Stomach smooth muscle (tissue), 2 donors: ENCODE results near the gene ULBP2.
A peak's percentile ranks its signal among the peaks of the same experiment; 100 is the strongest.

ENCODE experiments used
- H3K27ac ChIP-seq: one replicate; pipeline ENCODE4 v1.7.0; 2013; ENCODE audit warnings: mild to moderate bottlenecking, low read length, inconsistent platforms
- H3K27me3 ChIP-seq, 2 donors: one replicate each; pipeline ENCODE4 v1.7.0; 2013; ENCODE audit warnings: low read length in 2 of 2; ENCODE audit not compliant: insufficient read depth in 2 of 2, control insufficient read depth in 1 of 2
- H3K36me3 ChIP-seq, 2 donors: one replicate each; pipeline ENCODE4 v1.7.0; 2013; ENCODE audit warnings: low read length in 2 of 2; ENCODE audit not compliant: control insufficient read depth in 2 of 2, insufficient read depth in 2 of 2
- H3K4me1 ChIP-seq: one replicate; pipeline ENCODE4 v1.7.0; 2013; ENCODE audit warnings: low read length; ENCODE audit not compliant: control insufficient read depth, insufficient read depth
- H3K4me3 ChIP-seq, 2 donors: one replicate each; pipeline ENCODE4 v1.7.0; 2013; ENCODE audit warnings: low read length in 2 of 2
- H3K9ac ChIP-seq, 2 donors: one replicate each; pipeline ENCODE4 v1.7.0; 2013; ENCODE audit warnings: low read length in 2 of 2, mild to moderate bottlenecking in 1 of 2
- H3K9me3 ChIP-seq, 2 donors: one replicate each; pipeline ENCODE4 v1.7.0; 2013; ENCODE audit warnings: low read length in 2 of 2; ENCODE audit not compliant: control insufficient read depth in 2 of 2
- donor health status: healthy.
- donor health status: Pancreatic carcinoma.

ULBP2 gene

GRCh38 chr6:149941583-149942460 is at the start of gene ULBP2:
Gene ULBP2 (plus strand): TSS chr6:149942014. CDS start chr6:149942073, 59 bp downstream.
- no peaks in the 10 kb centered on the region for H3K36me3 ChIP-seq
- no peaks in the 10 kb centered on the region for H3K9me3 ChIP-seq
- peaks cover 25% of the 10 kb centered on the region for H3K4me1 ChIP-seq
- peaks cover 49 to 57% of the 10 kb centered on the region in 2 donors for H3K27me3 ChIP-seq
- H3K4me3 ChIP-seq, result peak within 1 kb of the TSS; percentile 59 to 77
- no peak within 1 kb of the TSS for H3K9ac ChIP-seq
- no peak within 1 kb of the TSS for H3K27ac ChIP-seq

- no peaks in the 10 kb centered on the region for H3K9me3 ChIP-seq
- peak overlapping the region in 1 of 2 donors; percentile 29 for H3K4me3 ChIP-seq
- H3K36me3 ChIP-seq, result no peaks in the 10 kb centered on the region
- no peak overlapping the region for H3K9ac ChIP-seq
- H3K4me1 ChIP-seq, result peaks cover 33% of the 10 kb centered on the region
- no peaks in the 10 kb centered on the region for H3K27me3 ChIP-seq
- no peak overlapping the region for H3K27ac ChIP-seq
These were observed 46.7 kb upstream of the ULBP2 start for GRCh38 chr6:149895048-149895590.

- Histone ChIP-seq H3K4me3 (no peak overlapping the region), H3K9ac (no peak overlapping the region), H3K36me3 (no peaks in the 10 kb centered on the region), H3K27ac (no peak overlapping the region), H3K4me1 (peaks cover 33% of the 10 kb centered on the region), H3K9me3 (no peaks in the 10 kb centered on the region), H3K27me3 (no peaks in the 10 kb centered on the region)
These were observed 46.0 kb upstream of the ULBP2 start for GRCh38 chr6:149895833-149896271.

GRCh38 chr6:149896491-149896890 is 45.3 kb upstream of the ULBP2 start:
- Histone ChIP-seq H3K9ac (no peak overlapping the region), H3K4me1 (peaks cover 33% of the 10 kb centered on the region), H3K9me3 (no peaks in the 10 kb centered on the region), H3K27ac (no peak overlapping the region), H3K4me3 (peak overlapping the region; percentile 60 to 70), H3K36me3 (no peaks in the 10 kb centered on the region), H3K27me3 (no peaks in the 10 kb centered on the region)

- Histone ChIP-seq H3K27ac (peak overlapping the region; percentile 64), H3K9ac (peak overlapping the region; percentile 51 to 58)
These were observed 44.7 kb upstream of the ULBP2 start for GRCh38 chr6:149897015-149897697.

GRCh38 chr6:149897855-149898744 is 43.7 kb upstream of the ULBP2 start, which contains the start of gene RAET1E:
Gene RAET1E (minus strand): TSS chr6:149898113. CDS start chr6:149890901, 7,212 bp downstream.
- no peaks in the 10 kb centered on the region for H3K27me3 ChIP-seq
- peaks cover 33% of the 10 kb centered on the region for H3K4me1 ChIP-seq
- H3K27ac ChIP-seq, result peak within 1 kb of the TSS; percentile 64
- no peaks in the 10 kb centered on the region for H3K36me3 ChIP-seq
- H3K4me3 ChIP-seq, result peak within 1 kb of the TSS; percentile 60 to 70
- H3K9me3 ChIP-seq, result no peaks in the 10 kb centered on the region
- H3K9ac ChIP-seq, result peak within 1 kb of the TSS; percentile 51 to 58

More at GRCh38 chr6:149897015-149897697, 44.7 kb upstream of the ULBP2 start:
- peak overlapping the region; percentile 60 to 70 for H3K4me3 ChIP-seq
- H3K27me3 ChIP-seq, result no peaks in the 10 kb centered on the region
- H3K9me3 ChIP-seq, result no peaks in the 10 kb centered on the region
- H3K36me3 ChIP-seq, result no peaks in the 10 kb centered on the region
- peaks cover 33% of the 10 kb centered on the region for H3K4me1 ChIP-seq

GRCh38 chr6:149898966-149899365 is 42.8 kb upstream of the ULBP2 start:
- H3K9ac ChIP-seq, result no peak overlapping the region
- no peaks in the 10 kb centered on the region for H3K36me3 ChIP-seq
- H3K4me1 ChIP-seq, result peaks cover 33% of the 10 kb centered on the region
- no peaks in the 10 kb centered on the region for H3K9me3 ChIP-seq
- no peak overlapping the region for H3K27ac ChIP-seq
- H3K27me3 ChIP-seq, result no peaks in the 10 kb centered on the region
- H3K4me3 ChIP-seq, result no peak overlapping the region

- no peak overlapping the region for H3K27ac ChIP-seq
- no peaks in the 10 kb centered on the region for H3K27me3 ChIP-seq
- no peaks in the 10 kb centered on the region for H3K36me3 ChIP-seq
- no peaks in the 10 kb centered on the region for H3K9me3 ChIP-seq
- H3K4me3 ChIP-seq, result no peak overlapping the region
- H3K9ac ChIP-seq, result no peak overlapping the region
- H3K4me1 ChIP-seq, result peaks cover 36% of the 10 kb centered on the region
These were observed 42.3 kb upstream of the ULBP2 start for GRCh38 chr6:149899486-149899885.

GRCh38 chr6:149899926-149900619 is 41.7 kb upstream of the ULBP2 start:
- Histone ChIP-seq H3K4me1 (peaks cover 32% of the 10 kb centered on the region), H3K9ac (no peak overlapping the region), H3K36me3 (no peaks in the 10 kb centered on the region), H3K9me3 (no peaks in the 10 kb centered on the region), H3K4me3 (no peak overlapping the region), H3K27me3 (no peaks in the 10 kb centered on the region), H3K27ac (no peak overlapping the region)
